Fibroblast of lung (primary cell): ENCODE data around the gene UCK2. TPM values are rescaled to one million over a fixed set of nuclear protein-coding genes. Genes with fewer than 3 reads are reported as not detected.

Source experiments
- DNase-seq, 2 donors: peaks; one replicate each; pipeline versions ENCODE4 v3.0.0 to v3.0.0-alpha.2; 2010; ENCODE audit warnings: low read depth in 2 of 2
- H2AFZ ChIP-seq: 2 replicates; pipeline ENCODE4 v1.5.1; 2012; ENCODE audit warnings: low read length, control low read depth, inconsistent platforms
- H3K27ac ChIP-seq: 2 replicates; pipeline ENCODE4 v1.5.1; 2011; ENCODE audit warnings: low read length, control low read depth; ENCODE audit not compliant: insufficient read depth
- H3K27me3 ChIP-seq: 2 replicates; pipeline ENCODE4 v1.5.1; 2011; ENCODE audit warnings: mild to moderate bottlenecking, low read length; ENCODE audit not compliant: control insufficient read depth, insufficient read depth
- H3K36me3 ChIP-seq: 2 replicates; pipeline ENCODE4 v1.5.1; 2011; ENCODE audit warnings: low read length; ENCODE audit not compliant: control insufficient read depth, insufficient read depth
- H3K4me1 ChIP-seq: 2 replicates; pipeline ENCODE4 v1.5.1; 2011; ENCODE audit warnings: low read length; ENCODE audit not compliant: control insufficient read depth, insufficient read depth; ENCODE audit errors: extremely low read depth
- H3K4me2 ChIP-seq: 2 replicates; pipeline ENCODE4 v1.5.1; 2011; ENCODE audit warnings: low read length, control low read depth; ENCODE audit not compliant: insufficient read depth; ENCODE audit errors: extremely low read depth
- H3K4me3 ChIP-seq, 4 experiments: fragments of 200-600 bp in 1 of 4; sonication (generic) in 1 of 4; replicated peaks in 1 of 4; 2 replicates each; pipeline ENCODE4 v1.5.1; 2011 to 2016; ENCODE audit warnings: low read length in 4 of 4, low read depth in 3 of 4, mild to moderate bottlenecking in 3 of 4, control low read depth in 2 of 4, inconsistent platforms in 1 of 4, mixed read lengths in 1 of 4; ENCODE audit not compliant: insufficient read depth in 1 of 4; ENCODE audit errors: control extremely low read depth in 1 of 4
- H3K79me2 ChIP-seq: 2 replicates; pipeline ENCODE4 v1.5.1; 2012; ENCODE audit warnings: mild to moderate bottlenecking, low read length, inconsistent platforms; ENCODE audit not compliant: control insufficient read depth, insufficient read depth
- H3K9ac ChIP-seq: 2 replicates; pipeline ENCODE4 v1.5.1; 2011; ENCODE audit warnings: mild to moderate bottlenecking, low read length, control low read depth; ENCODE audit not compliant: insufficient read depth
- H3K9me3 ChIP-seq: 2 replicates; pipeline ENCODE4 v1.5.1; 2012; ENCODE audit warnings: low read depth, low read length; ENCODE audit not compliant: control insufficient read depth, insufficient read depth
- H4K20me1 ChIP-seq: 2 replicates; pipeline ENCODE4 v1.5.1; 2011; ENCODE audit warnings: low read length; ENCODE audit not compliant: control insufficient read depth, insufficient read depth; ENCODE audit errors: extremely low read depth
- EZH2 ChIP-seq: IDR thresholded peaks from 2 replicates; pipeline ENCODE4 v1.5.1; 2012; ENCODE audit warnings: low read length, control low read depth, mild to moderate bottlenecking; ENCODE audit errors: missing control alignments
- polyA plus RNA-seq, 2 donors: library from polyadenylated mRNA; depleted of rRNA in 1 of 2; stranded (reverse) in 1 of 2; unstranded in 1 of 2; fragments of >200 nt; gene quantifications; 2 replicates each; pipeline ENCODE4 v1.2.1, GENCODE V29; 2011 to 2012; ENCODE audit warnings: missing spikeins in 1 of 2
- total RNA-seq: library from RNA; depleted of rRNA; stranded (reverse); fragments of >200 nt; gene quantifications from 2 replicates; pipeline ENCODE4 v1.2.1, GENCODE V29; 2014
- TF ChIP-seq, protein P1 (sequence below), 2 donors: IDR thresholded peaks in 1 of 2; conservative IDR thresholded peaks in 1 of 2; 1 replicate in 1 of 2; 2 replicates in 1 of 2; pipeline ENCODE4 v1.5.1; 2011 to 2012; ENCODE audit warnings: low read length in 2 of 2, control low read depth in 1 of 2, inconsistent platforms in 1 of 2, low read depth in 1 of 2, mild to moderate bottlenecking in 1 of 2

UCK2 gene
- total and polyA plus RNA-seq, 2 donors (not counting 1 experiment from before 2014, with no cell fraction given), result 95.1 to 99.0 TPM

DNA sequence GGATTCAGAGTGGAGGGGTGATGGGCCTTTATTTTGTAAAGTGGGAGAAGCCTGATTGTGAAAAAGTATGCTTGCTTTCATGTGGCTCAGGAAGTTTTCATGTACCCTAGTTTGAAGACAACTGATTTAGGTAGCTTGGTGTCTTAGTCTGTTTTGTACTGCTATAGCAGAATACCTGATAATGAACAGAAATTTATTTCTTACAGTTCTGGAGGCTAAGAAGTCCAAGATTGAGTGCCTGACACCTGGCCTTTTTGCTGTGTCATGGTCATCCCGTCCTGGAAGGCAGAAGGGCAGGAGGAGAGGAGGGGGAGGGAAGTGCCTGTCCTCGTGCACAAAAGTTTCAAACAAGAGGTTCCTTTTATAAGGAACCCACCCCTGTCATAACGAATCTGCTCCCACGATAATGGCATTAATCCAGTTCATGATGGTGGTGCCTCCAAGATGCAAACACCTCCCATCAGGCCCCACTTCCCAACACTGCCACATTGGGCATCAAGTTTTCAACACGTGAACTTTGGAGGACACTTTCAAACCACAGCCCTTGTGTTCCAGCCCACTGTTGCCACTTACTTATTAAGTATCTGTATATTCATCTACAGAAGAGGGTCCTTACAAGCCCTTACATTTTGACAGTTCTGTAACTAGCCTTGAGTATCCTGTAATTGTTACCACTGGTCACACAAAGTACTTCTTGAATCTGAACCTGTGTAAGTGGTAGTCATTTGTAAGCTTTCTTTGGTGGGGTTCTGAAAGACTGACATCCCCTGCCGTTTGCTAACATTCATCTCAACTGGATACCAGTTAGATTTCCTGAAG lies 9.5 kb downstream of the UCK2 start:
- Histone ChIP-seq H3K4me3 (no peak overlapping the region), H3K4me2 (no peak overlapping the region), H3K4me1 (peaks cover 6% of the 10 kb centered on the region), H3K9me3 (no peaks in the 10 kb centered on the region), H3K9ac (no peak overlapping the region), H2AFZ (no peak overlapping the region), H3K36me3 (no peaks in the 10 kb centered on the region), H4K20me1 (no peaks in the 10 kb centered on the region), H3K27me3 (no peaks in the 10 kb centered on the region), H3K79me2 (peaks cover 93% of the 10 kb centered on the region), H3K27ac (no peak overlapping the region)
- TF ChIP-seq EZH2, result no peak
- TF ChIP-seq, protein P1, sequence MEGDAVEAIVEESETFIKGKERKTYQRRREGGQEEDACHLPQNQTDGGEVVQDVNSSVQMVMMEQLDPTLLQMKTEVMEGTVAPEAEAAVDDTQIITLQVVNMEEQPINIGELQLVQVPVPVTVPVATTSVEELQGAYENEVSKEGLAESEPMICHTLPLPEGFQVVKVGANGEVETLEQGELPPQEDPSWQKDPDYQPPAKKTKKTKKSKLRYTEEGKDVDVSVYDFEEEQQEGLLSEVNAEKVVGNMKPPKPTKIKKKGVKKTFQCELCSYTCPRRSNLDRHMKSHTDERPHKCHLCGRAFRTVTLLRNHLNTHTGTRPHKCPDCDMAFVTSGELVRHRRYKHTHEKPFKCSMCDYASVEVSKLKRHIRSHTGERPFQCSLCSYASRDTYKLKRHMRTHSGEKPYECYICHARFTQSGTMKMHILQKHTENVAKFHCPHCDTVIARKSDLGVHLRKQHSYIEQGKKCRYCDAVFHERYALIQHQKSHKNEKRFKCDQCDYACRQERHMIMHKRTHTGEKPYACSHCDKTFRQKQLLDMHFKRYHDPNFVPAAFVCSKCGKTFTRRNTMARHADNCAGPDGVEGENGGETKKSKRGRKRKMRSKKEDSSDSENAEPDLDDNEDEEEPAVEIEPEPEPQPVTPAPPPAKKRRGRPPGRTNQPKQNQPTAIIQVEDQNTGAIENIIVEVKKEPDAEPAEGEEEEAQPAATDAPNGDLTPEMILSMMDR (conservative IDR thresholded peaks at IDR 0.05 in 1 of 2, IDR thresholded peaks at IDR 0.05 in 1 of 2; ENCODE audit: low read depth in 1 of 2, low read length in 2 of 2), result no peak
- DNase-seq, result no peak

DNA sequence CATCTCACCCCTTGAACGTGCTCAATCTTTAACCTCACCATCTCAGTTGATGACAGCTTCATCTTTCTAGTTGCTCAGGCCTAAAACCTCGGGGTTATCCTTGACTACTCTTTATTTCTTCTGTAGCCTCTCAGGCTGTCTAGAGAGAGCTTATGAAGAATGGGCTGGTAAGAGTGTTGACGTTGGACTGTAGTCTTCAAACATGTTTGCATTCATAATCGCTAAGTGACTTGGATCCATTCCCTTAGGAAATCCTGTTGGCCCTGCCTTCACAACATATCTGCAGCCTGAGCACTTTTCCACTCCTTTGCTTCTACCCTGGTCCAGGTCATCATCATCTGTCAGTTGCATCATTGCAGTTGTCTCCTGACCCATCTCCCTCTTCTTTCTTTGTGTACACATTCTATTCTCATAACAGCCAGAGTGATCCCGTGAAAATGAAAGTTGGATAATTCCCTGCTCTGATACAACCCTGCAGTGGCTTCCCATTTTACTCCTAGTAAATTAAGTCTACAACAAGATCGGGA lies 10.5 kb downstream of the UCK2 start:
- Histone ChIP-seq H4K20me1 (no peaks in the 10 kb centered on the region), H3K27ac (no peak overlapping the region), H3K79me2 (peaks cover 93% of the 10 kb centered on the region), H3K27me3 (no peaks in the 10 kb centered on the region), H3K9me3 (no peaks in the 10 kb centered on the region), H3K4me1 (peaks cover 16% of the 10 kb centered on the region), H3K9ac (no peak overlapping the region), H2AFZ (no peak overlapping the region), H3K36me3 (no peaks in the 10 kb centered on the region), H3K4me2 (no peak overlapping the region), H3K4me3 (no peak overlapping the region)
- peak in 1 of 2 donors; percentile 23 for DNase-seq
- TF ChIP-seq EZH2, result no peak
- TF ChIP-seq, protein P1 (conservative IDR thresholded peaks at IDR 0.05 in 1 of 2, IDR thresholded peaks at IDR 0.05 in 1 of 2; ENCODE audit: low read depth in 1 of 2, low read length in 2 of 2), result no peak

DNA sequence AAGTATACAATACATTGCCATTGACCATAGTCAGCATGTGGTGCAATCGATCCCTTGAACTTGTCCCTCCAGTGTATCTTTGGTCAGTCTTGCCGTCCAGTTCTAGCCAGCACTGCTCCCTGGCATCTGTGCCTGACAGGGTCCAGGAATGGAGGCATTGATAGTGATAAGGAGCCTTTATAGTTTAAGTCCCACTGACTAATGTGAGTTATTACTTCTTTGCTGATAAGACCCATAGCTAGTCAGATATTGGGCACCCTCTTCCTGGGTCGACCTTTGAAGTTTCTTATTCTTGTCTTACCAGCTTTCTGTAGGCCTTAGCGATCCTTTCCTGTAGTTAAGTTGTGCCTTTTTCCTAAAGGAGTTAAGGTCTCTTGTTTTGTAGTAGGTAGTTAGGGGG lies 13.0 kb downstream of the UCK2 start:
- Histone ChIP-seq H3K9ac (no peak overlapping the region), H3K27ac (no peak overlapping the region), H4K20me1 (no peaks in the 10 kb centered on the region), H3K4me1 (peaks cover 19% of the 10 kb centered on the region), H3K36me3 (no peaks in the 10 kb centered on the region), H3K4me2 (no peak overlapping the region), H3K79me2 (peaks cover 95% of the 10 kb centered on the region), H2AFZ (no peak overlapping the region), H3K4me3 (no peak overlapping the region), H3K27me3 (no peaks in the 10 kb centered on the region), H3K9me3 (no peaks in the 10 kb centered on the region)
- no peak for TF ChIP-seq EZH2
- TF ChIP-seq, protein P1 (conservative IDR thresholded peaks at IDR 0.05 in 1 of 2, IDR thresholded peaks at IDR 0.05 in 1 of 2; ENCODE audit: low read depth in 1 of 2, low read length in 2 of 2), result no peak
- DNase-seq, result no peak
